ENCODE measurements around the gene CDH8. TPM values are rescaled to one million over a fixed set of nuclear protein-coding genes. Genes with fewer than 3 reads are reported as not detected.
A peak's percentile ranks its signal among the peaks of the same experiment; 100 is the strongest.

CDH8 gene
- total and polyA plus RNA-seq, 5 donors, result under 0.01 TPM; not detected in 4

DNA sequence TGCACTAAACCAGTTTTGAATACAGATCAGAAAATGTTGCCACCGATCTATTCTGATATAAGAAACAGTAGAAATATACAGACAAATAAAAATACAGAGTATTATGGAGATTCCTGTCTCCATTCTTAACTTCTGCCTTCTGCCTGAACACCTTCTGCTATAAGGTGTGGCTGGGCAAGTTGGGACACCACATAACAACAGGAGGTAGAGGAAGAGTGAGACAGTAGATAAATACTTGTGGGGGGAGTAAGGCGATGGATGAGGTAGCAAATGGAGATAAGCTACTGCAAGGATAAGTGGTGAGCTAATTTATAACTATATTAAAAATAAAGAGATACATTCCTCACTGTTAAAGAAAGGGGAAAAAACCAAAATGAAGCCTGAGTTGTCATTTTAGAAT is 143.7 kb downstream of the CDH8 start:
- no peak for DNase-seq
- no peaks in the 10 kb centered on the region for H3K27me3 ChIP-seq (ENCODE audit: control insufficient read depth, insufficient read depth)
- H3K9me3 ChIP-seq (ENCODE audit: control insufficient read depth, low read length), result no peaks in the 10 kb centered on the region
- WGBS, result 77% methylated on average over 2 of the region's 2 CpGs
- H3K4me3 ChIP-seq (ENCODE audit: low read length), result no peak overlapping the region
- no peak overlapping the region for H3K27ac ChIP-seq (ENCODE audit: low read length)
- ATAC-seq, result no peak
- H3K4me1 ChIP-seq (ENCODE audit: control insufficient read depth, insufficient read depth, low read length), result no peaks in the 10 kb centered on the region
- intact Hi-C loops (cut with DNase I), result no loop called here

DNA sequence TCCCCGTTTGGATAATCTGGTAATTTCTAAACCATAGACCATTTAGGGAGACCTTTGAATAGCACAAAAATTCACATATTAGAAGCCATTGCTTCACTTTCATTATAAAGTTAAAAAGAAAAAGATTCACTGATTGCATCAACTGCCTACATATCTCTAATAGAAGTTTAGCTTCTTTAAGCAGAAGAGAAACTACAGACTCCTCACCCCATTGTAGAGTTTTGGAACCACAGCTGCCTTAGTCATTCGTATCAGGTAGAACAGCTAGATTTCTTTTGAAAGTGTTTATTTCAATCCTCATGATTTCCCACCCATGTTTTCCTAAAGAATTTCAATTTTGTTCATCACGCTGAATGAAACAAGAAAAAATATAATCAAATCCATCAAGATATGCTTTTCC is 144.8 kb downstream of the CDH8 start:
- H3K27me3 ChIP-seq (ENCODE audit: control insufficient read depth, insufficient read depth), result no peaks in the 10 kb centered on the region
- H3K9me3 ChIP-seq (ENCODE audit: control insufficient read depth, low read length), result no peaks in the 10 kb centered on the region
- no peak for DNase-seq
- H3K4me3 ChIP-seq (ENCODE audit: low read length), result no peak overlapping the region
- no peak for ATAC-seq
- H3K27ac ChIP-seq (ENCODE audit: low read length), result no peak overlapping the region
- WGBS, result 71% methylated on average over 3 of the region's 3 CpGs
- no peaks in the 10 kb centered on the region for H3K4me1 ChIP-seq (ENCODE audit: control insufficient read depth, insufficient read depth, low read length)
- intact Hi-C loops (cut with DNase I), result no loop called here

DNA sequence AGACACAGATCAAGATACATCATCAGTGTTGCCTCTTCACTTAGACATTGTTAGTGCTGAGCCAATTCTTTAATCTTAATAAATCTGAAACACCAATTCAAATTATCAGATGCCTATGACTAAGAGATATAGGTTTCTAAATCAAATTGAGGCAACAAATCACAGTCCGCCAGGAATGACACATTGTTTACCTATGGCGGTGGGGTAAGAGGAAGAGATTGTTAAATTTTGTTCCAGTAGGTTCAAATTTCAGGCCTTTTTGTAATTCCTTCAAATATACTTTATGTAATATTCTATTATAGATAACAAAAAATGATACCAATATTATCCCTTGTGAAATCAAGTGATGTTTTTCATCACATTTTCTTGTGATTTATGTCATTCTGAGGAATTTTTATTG is 145.9 kb downstream of the CDH8 start:
- H3K27ac ChIP-seq (ENCODE audit: low read length), result no peak overlapping the region
- H3K9me3 ChIP-seq (ENCODE audit: control insufficient read depth, low read length), result no peaks in the 10 kb centered on the region
- no peaks in the 10 kb centered on the region for H3K4me1 ChIP-seq (ENCODE audit: control insufficient read depth, insufficient read depth, low read length)
- ATAC-seq (no peak), DNase-seq (no peak)
- no peak overlapping the region for H3K4me3 ChIP-seq (ENCODE audit: low read length)
- 91% methylated on average over 2 of the region's 2 CpGs for WGBS
- intact Hi-C loops (cut with DNase I), result no loop called here
- H3K27me3 ChIP-seq (ENCODE audit: control insufficient read depth, insufficient read depth), result no peaks in the 10 kb centered on the region

DNA sequence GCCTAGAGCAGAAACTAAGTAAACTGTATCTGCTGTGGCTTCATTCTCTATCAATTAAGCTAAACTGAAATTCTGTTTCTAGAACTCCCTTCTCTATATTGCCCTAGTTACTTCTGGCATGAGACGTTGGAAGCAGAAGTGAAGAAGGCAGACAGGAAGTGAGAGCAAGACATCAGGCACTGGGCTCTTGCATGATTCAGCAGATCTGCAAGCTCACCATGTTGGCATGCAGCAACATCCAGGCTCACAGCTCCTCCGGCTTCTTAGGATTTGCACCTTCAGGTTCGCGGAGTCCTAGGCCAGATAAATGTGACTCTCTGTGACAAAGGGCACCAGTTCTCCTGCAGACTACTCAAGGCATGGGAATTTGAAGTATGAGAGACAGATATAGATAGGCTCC is 148.3 kb downstream of the CDH8 start:
- no peaks in the 10 kb centered on the region for H3K9me3 ChIP-seq (ENCODE audit: control insufficient read depth, low read length)
- intact Hi-C loops (cut with DNase I), result loop anchor here in 1 of 4 donors (10.0 kb wide), 1 partner anchor 63 kb away; no protein-coding TSS in a partner anchor
- WGBS, result 46% methylated on average over 4 of the region's 4 CpGs
- H3K4me1 ChIP-seq (ENCODE audit: control insufficient read depth, insufficient read depth, low read length), result no peaks in the 10 kb centered on the region
- H3K27ac ChIP-seq (ENCODE audit: low read length), result no peak overlapping the region
- H3K27me3 ChIP-seq (ENCODE audit: control insufficient read depth, insufficient read depth), result no peaks in the 10 kb centered on the region
- DNase-seq (peak; percentile 22 to 35 (median 34)), ATAC-seq (no peak)
- no peak overlapping the region for H3K4me3 ChIP-seq (ENCODE audit: low read length)

DNA sequence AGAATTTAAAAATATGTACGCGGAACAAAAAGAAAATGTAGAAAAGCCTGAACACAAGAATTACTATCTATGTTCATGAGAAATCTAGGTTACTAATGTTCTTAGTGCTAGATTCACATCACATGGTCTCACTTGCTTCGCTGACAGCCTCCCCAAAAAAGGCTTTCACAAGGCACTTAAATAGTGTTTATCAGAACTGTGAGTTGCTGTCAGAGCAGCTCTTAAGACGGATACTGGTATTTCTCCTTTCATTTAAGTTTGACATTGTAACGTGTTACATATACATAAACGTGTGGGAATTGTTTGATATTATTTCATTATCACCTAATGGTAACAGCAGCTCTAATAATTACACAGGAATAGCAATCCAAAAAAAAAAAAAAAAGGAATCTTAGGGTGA is 150.9 kb downstream of the CDH8 start:
- ATAC-seq (no peak), DNase-seq (no peak)
- H3K27me3 ChIP-seq (ENCODE audit: control insufficient read depth, insufficient read depth), result no peaks in the 10 kb centered on the region
- H3K4me1 ChIP-seq (ENCODE audit: control insufficient read depth, insufficient read depth, low read length), result no peaks in the 10 kb centered on the region
- no peak overlapping the region for H3K27ac ChIP-seq (ENCODE audit: low read length)
- intact Hi-C loops (cut with DNase I), result loop anchor here in 1 of 4 donors (10.0 kb wide), 1 partner anchor 61 kb away; no protein-coding TSS in a partner anchor
- no peak overlapping the region for H3K4me3 ChIP-seq (ENCODE audit: low read length)
- no peaks in the 10 kb centered on the region for H3K9me3 ChIP-seq (ENCODE audit: control insufficient read depth, low read length)
- 63% methylated on average over 6 of the region's 6 CpGs for WGBS

DNA sequence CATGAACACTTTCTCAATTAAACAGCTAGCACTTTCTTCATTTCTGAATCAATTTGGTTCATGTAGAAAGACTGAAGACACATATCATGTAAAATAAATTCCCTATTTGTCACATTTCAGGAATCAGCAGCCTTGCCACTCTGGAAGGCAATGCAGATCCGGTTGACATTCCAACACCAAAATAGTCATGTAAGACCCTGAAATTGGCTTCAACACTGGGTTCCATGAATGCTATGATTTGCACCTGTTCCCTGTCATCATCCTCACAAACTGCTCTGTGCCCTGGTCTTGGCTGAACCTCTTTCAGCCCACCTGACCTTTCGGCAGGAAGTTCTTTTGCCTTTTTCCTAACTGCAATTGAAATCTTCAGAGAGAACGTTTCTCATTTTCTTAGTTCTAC is 156.9 kb downstream of the CDH8 start:
- no peak for ATAC-seq

DNA sequence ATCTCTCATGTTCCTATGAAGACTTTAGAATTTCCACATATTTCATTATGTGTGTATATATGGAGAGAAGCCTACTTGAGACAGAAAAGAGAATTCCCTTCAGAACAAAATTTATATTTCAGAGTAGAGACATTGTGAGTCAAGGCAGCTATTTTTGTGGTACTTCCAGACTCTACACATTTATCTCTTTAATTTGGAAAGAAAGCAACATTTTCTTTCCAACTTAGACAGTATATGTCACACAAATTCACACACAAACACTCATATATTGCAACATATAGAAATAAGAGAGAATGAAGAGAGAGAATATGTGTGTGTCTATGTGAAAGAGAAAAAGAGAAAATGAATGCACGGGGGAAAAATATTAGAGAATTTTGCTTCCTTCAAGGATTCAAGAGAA is 158.8 kb downstream of the CDH8 start:
- H3K27ac ChIP-seq (ENCODE audit: low read length), result no peak overlapping the region
- H3K4me1 ChIP-seq (ENCODE audit: control insufficient read depth, insufficient read depth, low read length), result no peaks in the 10 kb centered on the region
- DNase-seq (no peak), ATAC-seq (no peak)
- no peaks in the 10 kb centered on the region for H3K27me3 ChIP-seq (ENCODE audit: control insufficient read depth, insufficient read depth)
- no peak overlapping the region for H3K4me3 ChIP-seq (ENCODE audit: low read length)
- intact Hi-C loops (cut with DNase I), result no loop called here
- H3K9me3 ChIP-seq (ENCODE audit: control insufficient read depth, low read length), result no peaks in the 10 kb centered on the region
- WGBS, result 51% methylated on average over 1 of the region's 1 CpG

More for the DNA sequence above, 156.9 kb downstream of the CDH8 start:
- WGBS, result 81% methylated on average over 3 of the region's 3 CpGs
- DNase-seq, result no peak
- Histone ChIP-seq H3K4me3 (ENCODE audit: low read length) (no peak overlapping the region), H3K9me3 (ENCODE audit: control insufficient read depth, low read length) (no peaks in the 10 kb centered on the region), H3K4me1 (ENCODE audit: control insufficient read depth, insufficient read depth, low read length) (no peaks in the 10 kb centered on the region), H3K27me3 (ENCODE audit: control insufficient read depth, insufficient read depth) (no peaks in the 10 kb centered on the region), H3K27ac (ENCODE audit: low read length) (no peak overlapping the region)
- intact Hi-C loops (cut with DNase I), result no loop called here

DNA sequence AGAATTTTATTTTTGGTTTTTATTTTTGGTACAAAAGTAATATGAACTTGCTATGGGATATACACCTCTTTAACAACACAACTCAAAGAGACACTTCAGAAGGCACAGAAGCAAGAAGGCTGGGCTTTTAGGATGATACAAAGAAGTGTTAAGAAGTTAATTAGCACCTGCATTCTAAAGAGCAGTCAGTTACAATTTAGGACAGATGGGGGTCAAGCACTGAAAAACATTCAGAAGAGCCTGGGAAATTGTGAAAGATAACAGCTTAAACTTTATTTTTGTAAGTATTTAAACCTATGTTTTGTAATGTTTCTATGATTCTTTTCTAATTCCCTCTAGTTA is 163.5 kb downstream of the CDH8 start:
- no peak overlapping the region for H3K27ac ChIP-seq (ENCODE audit: low read length)
- intact Hi-C loops (cut with DNase I), result no loop called here
- no peaks in the 10 kb centered on the region for H3K9me3 ChIP-seq (ENCODE audit: control insufficient read depth, low read length)
- no peak for ATAC-seq
- H3K4me3 ChIP-seq (ENCODE audit: low read length), result no peak overlapping the region
- H3K27me3 ChIP-seq (ENCODE audit: control insufficient read depth, insufficient read depth), result no peaks in the 10 kb centered on the region
- no peaks in the 10 kb centered on the region for H3K4me1 ChIP-seq (ENCODE audit: control insufficient read depth, insufficient read depth, low read length)
- DNase-seq, result no peak

DNA sequence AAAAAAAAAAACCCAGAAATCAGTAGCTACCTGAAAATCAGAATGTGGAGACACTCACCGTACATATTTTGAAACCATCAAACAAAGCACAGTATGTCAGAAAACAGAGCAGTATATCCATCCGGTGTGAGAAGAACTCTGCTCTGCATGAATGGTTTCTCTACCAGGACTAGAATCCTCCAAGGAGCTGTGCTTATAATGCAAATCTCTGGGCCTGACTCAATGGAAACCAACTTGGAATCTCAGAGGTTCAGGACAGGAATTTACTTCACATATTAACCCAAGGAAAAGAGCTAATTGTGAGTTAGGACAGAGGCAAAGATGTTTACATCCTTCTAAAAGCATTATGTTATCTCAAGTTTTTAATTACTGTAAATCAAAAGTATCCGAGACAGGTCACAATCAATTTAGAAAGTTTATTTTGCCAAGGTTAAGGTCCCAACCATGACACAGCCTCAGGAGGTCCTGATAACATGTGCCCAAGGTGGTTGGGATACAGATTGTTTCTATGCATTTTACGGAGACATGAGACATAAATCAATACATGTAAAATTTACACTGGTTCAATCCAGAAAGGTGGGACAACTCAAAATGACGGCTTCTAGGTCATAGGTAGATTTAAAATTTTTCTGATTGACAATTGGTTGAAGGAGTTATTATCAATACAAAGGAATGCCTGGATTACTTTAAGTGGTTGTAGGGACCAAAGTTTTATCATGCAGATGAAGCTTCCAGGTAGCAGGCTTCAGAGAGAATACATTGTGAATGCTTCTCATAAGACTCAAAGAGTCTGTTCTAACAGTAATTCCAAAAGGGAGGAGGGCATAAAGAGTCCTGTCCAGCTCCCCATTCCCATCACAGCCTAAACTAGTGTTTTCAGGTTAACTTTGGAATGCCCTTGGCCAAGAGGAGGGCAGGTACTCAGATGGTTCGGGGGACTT is 164.1 kb downstream of the CDH8 start:
- H3K4me1 ChIP-seq (ENCODE audit: control insufficient read depth, insufficient read depth, low read length), result no peaks in the 10 kb centered on the region
- ATAC-seq (no peak), DNase-seq (no peak)
- 83% methylated on average over 6 of the region's 6 CpGs for WGBS
- no peaks in the 10 kb centered on the region for H3K27me3 ChIP-seq (ENCODE audit: control insufficient read depth, insufficient read depth)
- H3K4me3 ChIP-seq (ENCODE audit: low read length), result no peak overlapping the region
- intact Hi-C loops (cut with DNase I), result no loop called here
- no peaks in the 10 kb centered on the region for H3K9me3 ChIP-seq (ENCODE audit: control insufficient read depth, low read length)
- no peak overlapping the region for H3K27ac ChIP-seq (ENCODE audit: low read length)

DNA sequence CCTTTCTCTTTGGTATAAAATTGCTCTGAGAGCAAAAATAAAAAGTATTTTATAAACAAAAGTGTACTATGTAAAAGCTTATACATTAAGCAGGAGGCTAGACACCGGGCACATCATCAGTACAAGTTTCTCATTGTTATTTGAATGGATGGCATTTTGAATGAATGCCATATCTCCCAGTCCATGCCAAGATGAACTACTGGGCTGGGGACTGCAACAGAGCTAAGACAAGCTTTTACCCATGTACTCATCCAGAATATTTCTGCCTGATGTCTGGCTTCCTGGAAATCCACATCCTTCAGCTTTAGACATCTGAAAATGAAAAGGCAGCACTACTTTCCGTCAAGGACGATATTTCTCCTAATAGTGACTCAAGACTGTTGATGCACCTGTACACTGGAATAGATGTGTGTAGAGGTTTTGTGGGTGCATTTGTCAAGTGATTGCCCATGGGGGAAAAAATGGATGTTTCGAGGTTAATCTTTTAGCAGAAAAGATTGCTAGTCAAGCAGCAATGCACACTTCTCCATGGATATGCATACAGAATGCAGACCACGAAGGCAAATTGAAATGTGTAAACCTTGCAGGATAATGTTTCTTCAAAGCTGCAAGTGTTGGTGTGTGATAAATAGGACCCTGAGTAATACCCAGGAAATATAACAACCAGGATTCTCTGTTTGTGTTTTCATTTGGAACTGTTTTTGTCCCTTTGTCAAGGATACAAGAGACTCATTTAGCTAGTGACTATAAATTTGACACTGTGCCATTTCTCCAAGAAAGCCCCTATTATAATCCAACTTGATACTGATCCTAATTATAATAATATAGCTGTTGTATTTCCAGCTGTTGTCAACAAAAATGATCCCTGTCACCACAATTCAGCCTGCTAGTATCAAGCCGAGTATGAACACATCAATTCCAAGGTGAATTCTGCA is 173.8 kb downstream of the CDH8 start:
- DNase-seq (no peak), ATAC-seq (no peak)
- no peaks in the 10 kb centered on the region for H3K27me3 ChIP-seq (ENCODE audit: control insufficient read depth, insufficient read depth)
- no peak overlapping the region for H3K4me3 ChIP-seq (ENCODE audit: low read length)
- intact Hi-C loops (cut with DNase I), result no loop called here
- H3K9me3 ChIP-seq (ENCODE audit: control insufficient read depth, low read length), result no peaks in the 10 kb centered on the region
- H3K27ac ChIP-seq (ENCODE audit: low read length), result no peak overlapping the region
- no peaks in the 10 kb centered on the region for H3K4me1 ChIP-seq (ENCODE audit: control insufficient read depth, insufficient read depth, low read length)
- 69% methylated on average over 6 of the region's 6 CpGs for WGBS

DNA sequence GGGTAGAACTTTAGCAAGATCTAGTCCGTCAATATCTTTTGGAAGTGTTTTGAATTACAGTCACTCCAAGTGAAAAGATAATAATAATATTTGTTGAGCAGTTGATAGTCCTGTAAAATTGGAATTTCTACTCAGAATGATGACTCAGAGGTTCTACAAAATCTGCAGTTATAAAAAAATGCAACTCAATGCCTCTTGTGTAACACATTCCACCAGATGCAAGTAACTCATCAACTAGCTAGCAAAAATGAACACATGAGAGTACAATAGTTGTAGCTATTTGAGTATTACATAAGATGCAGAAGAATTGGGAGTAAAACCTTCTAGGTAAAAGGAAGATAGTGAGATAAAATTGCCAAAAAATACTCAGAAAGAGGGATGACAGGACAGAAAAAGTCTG is 177.2 kb downstream of the CDH8 start:
- 78% methylated on average over 1 of the region's 1 CpG for WGBS
- no peak for DNase-seq
- intact Hi-C loops (cut with DNase I), result no loop called here

More for the DNA sequence above, 177.2 kb downstream of the CDH8 start:
- H3K27me3 ChIP-seq (ENCODE audit: control insufficient read depth, insufficient read depth), result no peaks in the 10 kb centered on the region
- no peak for ATAC-seq
- H3K4me3 ChIP-seq (ENCODE audit: low read length), result no peak overlapping the region
- no peaks in the 10 kb centered on the region for H3K4me1 ChIP-seq (ENCODE audit: control insufficient read depth, insufficient read depth, low read length)
- H3K9me3 ChIP-seq (ENCODE audit: control insufficient read depth, low read length), result no peaks in the 10 kb centered on the region
- H3K27ac ChIP-seq (ENCODE audit: low read length), result no peak overlapping the region
